ENCODE data around the gene TJP1. TPM values are rescaled to one million over a fixed set of nuclear protein-coding genes. Genes with fewer than 3 reads are reported as not detected.

Gene TJP1
- total RNA-seq, 1 experiment from 2014 or later, result 129 TPM

GRCh38 chr15:29765234-29765841, 56.9 kb downstream of the TJP1 start (continued):
- no peak for TF ChIP-seq ZNF416 (CRISPR knock-in tag; IDR thresholded peaks at IDR 0.05)

- DNase-seq (ENCODE audit: low spot score) (no peak), ATAC-seq (no peak)
- H3K4me3 Mint-ChIP-seq, result no peak overlapping the region
- H3K9me3 Mint-ChIP-seq, result peaks cover under 1% of the 10 kb centered on the region
- H3K4me1 Mint-ChIP-seq, result peaks cover 60% of the 10 kb centered on the region
- CTCF ChIA-PET, result no interaction called here
- POLR2A ChIA-PET, result no interaction called here
- peaks cover 46% of the 10 kb centered on the region for H3K36me3 Mint-ChIP-seq
- TF ChIP-seq GTF2I (CRISPR knock-in tag; conservative IDR thresholded peaks at IDR 0.05), result no peak
- TF ChIP-seq OVOL2 (CRISPR knock-in tag; IDR thresholded peaks at IDR 0.05; ENCODE audit: borderline replicate concordance), result no peak
- no peak for TF ChIP-seq FOXK1 (CRISPR knock-in tag; IDR thresholded peaks at IDR 0.05)
- no peak for TF ChIP-seq ZBTB43 (CRISPR knock-in tag; IDR thresholded peaks at IDR 0.05)
- no peaks in the 10 kb centered on the region for H3K27me3 Mint-ChIP-seq (ENCODE audit: low read depth)
- peak overlapping the region; percentile 85 for H3K27ac Mint-ChIP-seq
Observed at GRCh38 chr15:29759596-29759995, 62.7 kb downstream of the TJP1 start.

- CTCF ChIA-PET, result interaction anchor here (1.7 kb wide), 1 partner anchor 169 kb away, joined by 5 read pairs; no protein-coding TSS in a partner anchor
- Mint-ChIP-seq H3K4me3 (peak overlapping the region; percentile 12), H3K4me1 (peaks cover 55% of the 10 kb centered on the region), H3K36me3 (peaks cover 40% of the 10 kb centered on the region), H3K27me3 (ENCODE audit: low read depth) (no peaks in the 10 kb centered on the region), H3K27ac (peak overlapping the region; percentile 94), H3K9me3 (peaks cover 9% of the 10 kb centered on the region)
- DNase-seq (ENCODE audit: low spot score), result no peak
- POLR2A ChIA-PET, result no interaction called here
- no peak for ATAC-seq
- TF ChIP-seq E2F1 (CRISPR knock-in tag; IDR thresholded peaks at IDR 0.05), result no peak
- TF ChIP-seq PRRX2 (CRISPR knock-in tag; IDR thresholded peaks at IDR 0.05), result no peak
- no peak for TF ChIP-seq MYBL2 (CRISPR knock-in tag; IDR thresholded peaks at IDR 0.05)
- no peak for TF ChIP-seq GRHL2 (CRISPR knock-in tag; IDR thresholded peaks at IDR 0.05; ENCODE audit: insufficient replicate concordance, severe bottlenecking)
- TF ChIP-seq ARID4B (CRISPR knock-in tag; IDR thresholded peaks at IDR 0.05; ENCODE audit: borderline replicate concordance), result no peak
- no peak for TF ChIP-seq ERG (CRISPR knock-in tag; IDR thresholded peaks at IDR 0.05)
- no peak for TF ChIP-seq NR3C1 (CRISPR knock-in tag; conservative IDR thresholded peaks at IDR 0.05; ENCODE audit: low read depth)
- TF ChIP-seq JUN (CRISPR knock-in tag; IDR thresholded peaks at IDR 0.05), result no peak
- no peak for TF ChIP-seq NFE2L1 (CRISPR knock-in tag; IDR thresholded peaks at IDR 0.05)
- no peak for TF ChIP-seq HMGA2 (CRISPR knock-in tag; IDR thresholded peaks at IDR 0.05)
- TF ChIP-seq ETV6 (CRISPR knock-in tag; IDR thresholded peaks at IDR 0.05), result no peak
- no peak for TF ChIP-seq HMGXB4 (CRISPR knock-in tag; IDR thresholded peaks at IDR 0.05)
- TF ChIP-seq ZNF396 (CRISPR knock-in tag; IDR thresholded peaks at IDR 0.05; ENCODE audit: borderline replicate concordance), result no peak
- TF ChIP-seq STAT6 (CRISPR knock-in tag; conservative IDR thresholded peaks at IDR 0.05; ENCODE audit: low read depth), result no peak
Observed at GRCh38 chr15:29756358-29757267, 65.7 kb downstream of the TJP1 start.
